A673 (cell line): ENCODE results near the gene ARHGEF28. TPM values are rescaled to one million over a fixed set of nuclear protein-coding genes. Genes with fewer than 3 reads are reported as not detected.

Source experiments
- BruUV-seq: library from RNA; stranded (reverse); fragments of 400-500 nt; replicated peaks from 2 replicates; lab custom pipeline; 2021; lab: Mats Ljungman, UMichigan
- CTCF ChIA-PET: fragments of 300-600 bp; sonication (Branson Sonifier 250); formaldehyde crosslinking; loops from one replicate; lab custom pipeline; 2022; ENCODE audit warnings: antibody characterized with exemption; lab: Charles Lee
- POLR2A ChIA-PET: fragments of 300-600 bp; sonication (Branson Sonifier 250); formaldehyde crosslinking; loops from one replicate; lab custom pipeline; 2022; ENCODE audit warnings: antibody characterized with exemption; ENCODE audit not compliant: low non-redundant PET; lab: Charles Lee
- DNase-seq: peaks from one replicate; pipeline ENCODE4 v3.0.0-alpha.2; 2015; ENCODE audit warnings: low spot score
- H3K27ac ChIP-seq: fragments of 200-600 bp; sonication (generic); 2 replicates; pipeline ENCODE4 v1.5.1; 2016; ENCODE audit warnings: mixed run types, low read depth, mild to moderate bottlenecking, mixed read lengths, antibody characterized with exemption, low read length; ENCODE audit not compliant: poor library complexity, severe bottlenecking
- H3K27me3 ChIP-seq: fragments of 200-600 bp; sonication (generic); replicated peaks from 2 replicates; pipeline ENCODE4 v1.6.1; 2017; ENCODE audit warnings: mixed run types, low read depth, mild to moderate bottlenecking, mixed read lengths, antibody characterized with exemption, low read length; ENCODE audit not compliant: insufficient read depth, poor library complexity
- H3K36me3 ChIP-seq: fragments of 200-600 bp; sonication (generic); 2 replicates; pipeline ENCODE4 v1.6.1; 2016; ENCODE audit warnings: mixed run types, mild to moderate bottlenecking, mixed read lengths, antibody characterized with exemption, low read length; ENCODE audit not compliant: insufficient read depth, poor library complexity, severe bottlenecking
- H3K4me1 ChIP-seq: fragments of 200-600 bp; sonication (generic); 2 replicates; pipeline ENCODE4 v1.6.1; 2017; ENCODE audit warnings: mixed run types, mild to moderate bottlenecking, mixed read lengths, antibody characterized with exemption, low read length; ENCODE audit not compliant: insufficient read depth, poor library complexity, severe bottlenecking
- H3K4me3 ChIP-seq: fragments of 200-600 bp; sonication (generic); 2 replicates; pipeline ENCODE4 v1.5.1; 2016; ENCODE audit warnings: low read depth, mixed run types, mild to moderate bottlenecking, mixed read lengths, low read length; ENCODE audit not compliant: poor library complexity, severe bottlenecking
- H3K9me3 ChIP-seq: fragments of 200-600 bp; sonication (generic); 2 replicates; pipeline ENCODE4 v1.6.1; 2016; ENCODE audit warnings: mixed run types, low read depth, mild to moderate bottlenecking, mixed read lengths, antibody characterized with exemption, low read length; ENCODE audit not compliant: poor library complexity, severe bottlenecking
- CTCF ChIP-seq: fragments of 300-800, 200-600 bp; sonication (generic); conservative IDR thresholded peaks from 2 replicates; pipeline ENCODE4 v1.5.1; 2017; ENCODE audit warnings: low read depth, mild to moderate bottlenecking, antibody characterized with exemption, low read length, moderate library complexity, mixed read lengths
- EZH2 ChIP-seq: fragments of 200-600 bp; sonication (generic); IDR thresholded peaks from 2 replicates; pipeline ENCODE4 v1.6.1; 2017; ENCODE audit warnings: borderline replicate concordance, low read depth, mild to moderate bottlenecking, mixed read lengths, antibody characterized with exemption, low read length; ENCODE audit not compliant: poor library complexity, severe bottlenecking
- intact Hi-C: fragments of 100-400 bp; cut with micrococcal nuclease; formaldehyde crosslinking; loops from one replicate; pipeline ENCODE4 v1.10.0; 2022; ENCODE audit not compliant: unreplicated experiment
- total RNA-seq: library from RNA; stranded (reverse); gene quantifications from 2 replicates; pipeline ENCODE4 v1.2.3, GENCODE V29; 2021

Gene ARHGEF28
- total RNA-seq, 1 experiment from 2014 or later = 3.4 TPM

GRCh38 chr5:73922224-73922623 is 296.2 kb downstream of the ARHGEF28 start:
- Histone ChIP-seq H3K27ac (no peak overlapping the region), H3K36me3 (no peaks in the 10 kb centered on the region), H3K4me1 (peaks cover 2% of the 10 kb centered on the region), H3K27me3 (peaks cover 97% of the 10 kb centered on the region), H3K4me3 (no peak overlapping the region), H3K9me3 (no peaks in the 10 kb centered on the region)
- CTCF ChIA-PET = no interaction called here
- TF ChIP-seq EZH2 (no peak), CTCF (no peak)
- no TSS peak for BruUV-seq
- DNase-seq = no peak
- POLR2A ChIA-PET = no interaction called here
- intact Hi-C loops = no loop called here

- POLR2A ChIA-PET = no interaction called here
- no peak overlapping the region for H3K27ac ChIP-seq
- BruUV-seq = no TSS peak
- intact Hi-C loops = no loop called here
- H3K4me1 ChIP-seq = no peaks in the 10 kb centered on the region
- DNase-seq = no peak
- TF ChIP-seq CTCF = no peak
- H3K9me3 ChIP-seq = no peaks in the 10 kb centered on the region
- CTCF ChIA-PET = no interaction called here
- no peak overlapping the region for H3K4me3 ChIP-seq
- no peaks in the 10 kb centered on the region for H3K36me3 ChIP-seq
- peaks cover 97% of the 10 kb centered on the region for H3K27me3 ChIP-seq
Observed at GRCh38 chr5:73922875-73923557, 297.0 kb downstream of the ARHGEF28 start.

- no peak for DNase-seq
- intact Hi-C loops = no loop called here
- Histone ChIP-seq H3K27ac (no peak overlapping the region), H3K4me3 (no peak overlapping the region), H3K36me3 (no peaks in the 10 kb centered on the region), H3K4me1 (no peaks in the 10 kb centered on the region), H3K9me3 (no peaks in the 10 kb centered on the region), H3K27me3 (peaks cover 83% of the 10 kb centered on the region)
- no TSS peak for BruUV-seq
- POLR2A ChIA-PET = no interaction called here
- TF ChIP-seq EZH2 = no peak
- TF ChIP-seq CTCF = no peak
- CTCF ChIA-PET = no interaction called here
Observed at GRCh38 chr5:73928476-73929070, 302.6 kb downstream of the ARHGEF28 start.
